ENCODE data around the gene PPP1R14D. TPM values are rescaled to one million over a fixed set of nuclear protein-coding genes. Genes with fewer than 3 reads are reported as not detected.
A peak's percentile ranks its signal among the peaks of the same experiment; 100 is the strongest.

The PPP1R14D gene
- total RNA-seq, 1 donor from 2014 or later: not detected

- DNase-seq (ENCODE audit: low read depth, low spot score): no peak
- Mint-ChIP-seq H3K4me3 (peak overlapping the region; percentile 23), H3K27ac (ENCODE audit: unreplicated experiment) (no peak overlapping the region), H3K36me3 (ENCODE audit: low read depth) (no peaks in the 10 kb centered on the region), H3K4me1 (peaks cover 17% of the 10 kb centered on the region), H3K9me3 (no peaks in the 10 kb centered on the region), H3K27me3 (ENCODE audit: low read depth) (peaks cover 26% of the 10 kb centered on the region)
- no peak for TF ChIP-seq CTCF (conservative IDR thresholded peaks at IDR 0.05)
Measured at GRCh38 chr15:40767838-40768500, 60.5 kb downstream of the PPP1R14D start.

DNA sequence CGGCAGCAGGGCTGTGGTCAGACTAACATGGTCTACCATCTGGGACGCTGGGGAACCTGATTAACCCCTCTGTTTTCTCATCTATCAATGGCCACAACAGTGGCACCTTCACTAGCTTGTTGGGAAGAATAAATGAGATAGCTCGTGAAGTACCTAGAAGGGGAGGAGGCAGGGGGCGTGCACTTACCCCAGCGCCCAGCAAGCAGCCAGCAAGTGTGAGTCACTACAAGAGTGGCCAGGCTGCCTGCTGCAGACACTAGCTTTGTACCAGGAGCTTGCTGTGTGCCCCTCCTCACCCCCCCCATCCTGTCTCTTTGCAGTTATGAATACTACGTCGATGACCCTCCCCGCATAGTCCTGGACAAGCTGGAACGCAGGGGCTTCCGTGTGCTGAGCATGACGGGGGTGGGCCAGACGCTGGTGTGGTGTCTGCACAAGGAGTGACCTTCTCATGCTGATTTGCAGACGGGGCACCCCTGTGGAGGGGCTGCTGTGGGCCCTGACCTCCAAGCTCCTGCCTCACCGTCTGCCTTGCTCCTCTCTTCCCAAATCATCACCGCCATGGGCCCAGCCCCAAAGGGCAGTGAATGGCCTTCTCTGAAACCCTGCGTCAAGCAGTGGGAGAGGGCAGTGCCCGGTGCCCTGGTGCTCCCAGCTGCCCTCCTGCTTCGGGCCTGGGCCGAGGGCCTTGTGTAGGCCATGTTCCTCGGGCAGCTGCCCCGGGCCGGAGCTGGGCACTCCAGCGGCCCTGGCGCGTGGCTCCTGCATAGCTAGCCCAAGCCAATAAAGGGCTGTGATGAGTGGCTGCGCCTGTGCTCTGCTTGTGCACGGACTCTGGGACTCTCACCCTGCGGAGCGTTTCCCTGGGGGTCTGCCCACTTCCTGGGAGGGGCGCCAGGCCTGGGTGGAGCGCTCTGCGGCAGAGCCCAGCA lies 61.3 kb downstream of the PPP1R14D start:
- Mint-ChIP-seq H3K4me3 (no peak overlapping the region), H3K36me3 (ENCODE audit: low read depth) (no peaks in the 10 kb centered on the region), H3K27me3 (ENCODE audit: low read depth) (peaks cover 32% of the 10 kb centered on the region), H3K4me1 (peaks cover 17% of the 10 kb centered on the region), H3K27ac (ENCODE audit: unreplicated experiment) (no peak overlapping the region), H3K9me3 (no peaks in the 10 kb centered on the region)
- no peak for DNase-seq (ENCODE audit: low read depth, low spot score)
- TF ChIP-seq CTCF (conservative IDR thresholded peaks at IDR 0.05): no peak

DNA sequence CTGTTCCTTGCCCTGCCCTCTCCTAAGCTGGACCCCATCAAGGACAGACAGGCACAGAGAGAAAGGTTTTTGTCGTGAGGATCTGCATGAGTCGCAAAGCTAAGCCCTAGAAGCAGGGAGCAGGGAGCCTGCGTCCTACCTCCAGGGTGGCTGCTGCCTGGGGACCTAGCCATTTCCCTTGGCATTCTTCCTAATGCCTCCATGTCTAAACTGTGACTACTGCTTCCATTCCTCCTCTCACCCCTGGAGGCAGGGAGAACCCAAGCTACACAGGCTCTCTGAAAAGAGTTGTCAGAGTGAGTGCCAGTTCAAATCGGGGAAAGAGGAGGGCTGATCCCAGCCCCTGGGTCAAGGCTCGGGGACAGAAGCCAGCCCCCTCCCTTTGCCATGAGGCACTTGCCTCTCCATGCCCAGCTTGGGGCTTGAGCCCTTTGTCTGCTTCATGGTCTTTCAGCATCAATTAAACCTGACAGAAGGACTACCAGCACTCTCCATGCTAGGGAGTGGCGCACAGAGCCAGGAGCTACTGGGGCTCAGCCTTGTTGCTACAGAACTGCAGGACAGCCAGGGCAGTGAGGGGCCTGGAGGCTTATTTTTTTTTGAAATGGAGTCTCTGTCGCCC lies 62.2 kb downstream of the PPP1R14D start:
- Mint-ChIP-seq H3K27ac (ENCODE audit: unreplicated experiment) (no peak overlapping the region), H3K27me3 (ENCODE audit: low read depth) (peaks cover 32% of the 10 kb centered on the region), H3K36me3 (ENCODE audit: low read depth) (no peaks in the 10 kb centered on the region), H3K9me3 (no peaks in the 10 kb centered on the region), H3K4me3 (peak overlapping the region; percentile 59), H3K4me1 (peaks cover 17% of the 10 kb centered on the region)
- no peak for TF ChIP-seq CTCF (conservative IDR thresholded peaks at IDR 0.05)
- DNase-seq (ENCODE audit: low read depth, low spot score): no peak

Other genes starting within 250 kb of the PPP1R14D start
- 33.4 and 35.3 TPM in 2 replicates for gene KNL1, start 234.5 kb downstream of the PPP1R14D start, total RNA-seq
- 28.9 and 29.2 TPM in 2 replicates for gene RAD51, start 133.5 kb downstream of the PPP1R14D start, total RNA-seq
- 30.7 and 32.2 TPM in 2 replicates for gene RMDN3, start 73.5 kb downstream of the PPP1R14D start, total RNA-seq
- gene GCHFR, start 64.6 kb downstream of the PPP1R14D start, total RNA-seq: 9.1 and 9.9 TPM in 2 replicates
- 0.44 and 0.61 TPM in 2 replicates for gene C15orf62, start 58.7 kb downstream of the PPP1R14D start, total RNA-seq
- gene ZFYVE19, start 21.6 kb downstream of the PPP1R14D start, total RNA-seq: 24.2 and 25.5 TPM in 2 replicates
- 39.3 and 44.5 TPM in 2 replicates for gene DNAJC17, start 21.2 kb downstream of the PPP1R14D start, total RNA-seq
- 1.0 and 1.3 TPM in 2 replicates for gene SPINT1, start 15.3 kb upstream of the PPP1R14D start, total RNA-seq
- gene RHOV, start 45.5 kb upstream of the PPP1R14D start, total RNA-seq: 0.80 and 1.0 TPM in 2 replicates
- 26.9 and 28.2 TPM in 2 replicates for gene VPS18, start 65.7 kb upstream of the PPP1R14D start, total RNA-seq
- 1.7 and 2.0 TPM in 2 replicates for gene DLL4, start 100.6 kb upstream of the PPP1R14D start, total RNA-seq
- 6.7 and 6.8 TPM in 2 replicates for gene CHAC1, start 124.8 kb upstream of the PPP1R14D start, total RNA-seq

Measured in neural crest cell (in vitro differentiated cells).